GM12875 (cell line): ENCODE data around the gene LRP4.
"Not testable (repeated sequence)": the region's sequence is repeated elsewhere in the genome, so short reads cannot be mapped to it uniquely, and the experiment has no call there.

ENCODE experiments used
- H3K4me3 ChIP-seq: one replicate; pipeline ENCODE4 v1.5.1; 2011; ENCODE audit warnings: low read depth, low read length, control low read depth
- CTCF ChIP-seq: IDR thresholded peaks from 2 replicates; pipeline ENCODE4 v1.5.1; 2011; ENCODE audit warnings: low read depth, mild to moderate bottlenecking, control low read depth, inconsistent platforms, low read length, moderate library complexity, borderline replicate concordance; ENCODE audit not compliant: insufficient read depth

LRP4 gene

DNA sequence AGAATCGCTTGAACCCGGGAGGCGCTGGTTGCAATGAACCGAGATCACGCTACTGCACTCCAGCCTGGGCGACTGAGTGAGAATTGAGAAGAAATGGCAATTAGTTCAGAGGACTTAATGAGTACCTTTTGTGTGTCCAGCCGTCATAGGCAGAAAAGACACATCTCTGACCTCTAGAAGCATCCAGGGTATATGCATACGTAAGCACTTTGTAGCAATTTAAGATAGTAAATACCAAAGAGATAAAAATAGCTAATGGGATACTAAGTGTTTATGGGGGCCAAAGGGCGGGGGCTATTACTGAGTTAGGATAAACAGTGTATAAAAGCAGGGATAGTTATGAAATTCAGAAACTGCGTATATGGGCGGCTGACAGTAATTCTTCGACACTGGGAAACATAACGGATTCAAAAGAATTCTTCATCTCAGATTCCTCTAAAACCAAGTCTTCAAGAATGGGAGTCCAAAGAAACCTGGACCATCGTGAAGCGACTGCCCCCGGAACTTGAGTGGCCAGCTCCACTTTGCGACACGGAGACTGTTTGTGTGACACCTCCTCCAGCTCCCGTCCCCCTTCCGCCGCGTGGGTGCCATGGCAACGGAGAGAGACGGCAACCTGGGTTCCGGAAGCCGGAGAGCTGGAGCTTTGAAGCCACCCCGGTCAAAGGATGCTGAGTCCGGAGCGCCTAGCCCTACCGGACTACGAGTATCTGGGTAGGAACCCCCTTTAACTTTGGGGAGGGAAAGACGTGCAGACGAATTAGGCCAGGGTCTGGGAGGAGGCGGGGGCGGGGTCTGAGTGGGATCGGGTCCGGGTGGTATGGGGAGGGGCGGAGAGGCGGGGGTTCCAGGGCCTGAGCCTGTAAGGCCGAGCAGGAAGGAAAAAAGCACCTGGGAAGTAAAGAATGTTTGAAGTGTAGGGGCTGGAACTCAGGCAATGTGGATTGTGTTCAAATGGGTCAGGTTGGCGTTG, 18.1 kb upstream of the LRP4 start, which contains the start of gene CSTPP1:
TSS of gene CSTPP1 (plus strand) at position 624 of the 973 bp plus-strand sequence. CDS start at position 669, 45 bp downstream.
- H3K4me3 ChIP-seq = peak within 1 kb of the TSS; percentile 60
- no peak for TF ChIP-seq CTCF

- no peak overlapping the region for H3K4me3 ChIP-seq
- TF ChIP-seq CTCF = no peak
These were observed 11.7 kb upstream of the LRP4 start for GRCh38 chr11:46930089-46930488.

GRCh38 chr11:46928701-46929100, 10.4 kb upstream of the LRP4 start:
- H3K4me3 ChIP-seq = not testable (repeated sequence)

- not testable (repeated sequence) for H3K4me3 ChIP-seq
These were observed 9.6 kb upstream of the LRP4 start for GRCh38 chr11:46927928-46928327.

DNA sequence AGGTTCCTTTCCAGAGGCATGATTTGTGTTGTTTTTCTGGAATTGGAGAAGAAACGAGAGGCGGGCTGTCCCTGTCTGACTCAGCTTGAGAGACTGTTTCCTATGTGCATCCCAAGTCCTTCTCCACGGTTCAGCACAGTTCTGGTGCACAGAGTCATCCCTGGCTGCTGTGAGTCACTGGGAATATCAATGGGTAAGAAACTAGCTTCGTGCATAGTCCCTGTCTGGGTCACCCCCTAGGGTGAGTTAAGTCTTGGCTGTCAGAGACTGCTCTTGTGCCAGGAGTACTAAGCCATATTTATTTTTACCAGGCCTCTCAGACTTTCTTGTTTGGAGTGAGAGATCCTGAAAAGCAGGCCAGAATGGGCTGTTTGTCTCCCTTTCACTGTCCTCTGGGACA, 2.4 kb upstream of the LRP4 start:
- TF ChIP-seq CTCF = no peak

GRCh38 chr11:46918788-46919513, 601 bp upstream of the LRP4 start:
- no peak for TF ChIP-seq CTCF
- H3K4me3 ChIP-seq = peak overlapping the region; percentile 34

More for the DNA sequence above, 2.4 kb upstream of the LRP4 start:
- H3K4me3 ChIP-seq = no peak overlapping the region

GRCh38 chr11:46917762-46918082, 628 bp downstream of the LRP4 start:
- TF ChIP-seq CTCF = no peak
- peak overlapping the region; percentile 34 for H3K4me3 ChIP-seq
